H1 (cell line): Measurements from ENCODE around the gene SHTN1. TPM values are rescaled to one million over a fixed set of nuclear protein-coding genes. Genes with fewer than 3 reads are reported as not detected.

Experiments
- CTCF ChIA-PET: fragments of 300-600 bp; sonication (Branson Sonifier 250); formaldehyde crosslinking; loops from one replicate; lab custom pipeline; 2021; ENCODE audit not compliant: partially characterized antibody; lab: Charles Lee
- POLR2A ChIA-PET: fragments of 300-600 bp; sonication (Branson Sonifier 250); formaldehyde crosslinking; loops from one replicate; lab custom pipeline; 2021; ENCODE audit warnings: inconsistent platforms; ENCODE audit not compliant: partially characterized antibody; lab: Charles Lee
- DNase-seq, 2 experiments: peaks; one replicate each; pipeline versions ENCODE4 v3.0.0 to v3.0.0-alpha.2; 2010 to 2022; ENCODE audit warnings: low spot score in 2 of 2, low read depth in 1 of 2, mixed read lengths in 1 of 2
- FAIRE-seq: peaks from 2 replicates; lab custom pipeline; 2011; peaks lifted over from hg19 to GRCh38; lab: Jason Lieb, UNC
- H2AFZ ChIP-seq: 2 replicates; pipeline ENCODE4 v1.8.1; 2012; ENCODE audit warnings: low read length, inconsistent platforms
- H2AK5ac ChIP-seq: 2 replicates; pipeline ENCODE4 v1.6.1; 2013; ENCODE audit warnings: low read depth, low read length
- H2BK120ac ChIP-seq: replicated peaks from 2 replicates; pipeline ENCODE3; 2013; ENCODE audit warnings: low read depth, low read length, inconsistent platforms
- H2BK12ac ChIP-seq: 2 replicates; pipeline ENCODE4 v1.6.1; 2013; ENCODE audit warnings: low read depth, low read length
- H2BK15ac ChIP-seq: 2 replicates; pipeline ENCODE4 v1.6.1; 2013; ENCODE audit warnings: low read length
- H2BK20ac ChIP-seq: 2 replicates; pipeline ENCODE4 v1.6.1; 2013; ENCODE audit warnings: low read length
- H2BK5ac ChIP-seq: 2 replicates; pipeline ENCODE4 v1.6.1; 2013; ENCODE audit warnings: low read depth, low read length
- H3K14ac ChIP-seq: 2 replicates; pipeline ENCODE4 v1.6.1; 2013; ENCODE audit warnings: inconsistent platforms; ENCODE audit not compliant: insufficient read length
- H3K18ac ChIP-seq: 2 replicates; pipeline ENCODE4 v1.6.1; 2013; ENCODE audit warnings: low read length; ENCODE audit errors: extremely low read depth
- H3K23ac ChIP-seq: 2 replicates; pipeline ENCODE4 v1.6.1; 2013; ENCODE audit warnings: inconsistent platforms; ENCODE audit not compliant: insufficient read length
- H3K23me2 ChIP-seq: 2 replicates; pipeline ENCODE4 v1.6.1; 2013; ENCODE audit warnings: low read depth, low read length
- H3K27ac ChIP-seq: 2 replicates; pipeline ENCODE4 v1.6.1; 2011; ENCODE audit warnings: low read depth, low read length, inconsistent platforms
- H3K27me3 ChIP-seq, 4 experiments: replicated peaks in 1 of 4; 1 replicate in 1 of 4; 2 replicates in 3 of 4; pipeline versions ENCODE4 v1.6.1 to v1.8.1; 2011 to 2013; ENCODE audit warnings: low read length in 3 of 4, mild to moderate bottlenecking in 3 of 4, inconsistent platforms in 2 of 4, mixed read lengths in 2 of 4, moderate library complexity in 1 of 4; ENCODE audit not compliant: control insufficient read depth in 3 of 4, insufficient read depth in 3 of 4; ENCODE audit errors: extremely low read depth in 1 of 4
- H3K36me3 ChIP-seq, 4 experiments: 2 replicates each; pipeline versions ENCODE4 v1.6.1 to v1.8.1; 2011 to 2013; ENCODE audit warnings: mild to moderate bottlenecking in 4 of 4, low read length in 3 of 4, moderate library complexity in 2 of 4, control low read depth in 1 of 4, inconsistent platforms in 1 of 4; ENCODE audit not compliant: insufficient read depth in 4 of 4, control insufficient read depth in 2 of 4
- H3K4ac ChIP-seq: replicated peaks from 2 replicates; pipeline ENCODE3; 2013; ENCODE audit warnings: low read length, low read depth, mixed read lengths, inconsistent platforms; ENCODE audit not compliant: insufficient read length
- H3K4me1 ChIP-seq, 4 experiments: replicated peaks in 1 of 4; 1 replicate in 1 of 4; 2 replicates in 3 of 4; pipeline versions ENCODE4 v1.6.1 to v1.8.1; 2011 to 2013; ENCODE audit warnings: low read length in 3 of 4, inconsistent platforms in 2 of 4, mixed read lengths in 1 of 4; ENCODE audit not compliant: insufficient read depth in 4 of 4, control insufficient read depth in 3 of 4
- H3K4me2 ChIP-seq, 2 experiments: 2 replicates each; pipeline versions ENCODE4 v1.6.1 to v1.8.1; 2011 to 2013; ENCODE audit warnings: low read depth in 2 of 2, low read length in 2 of 2, control low read depth in 1 of 2, inconsistent platforms in 1 of 2, mild to moderate bottlenecking in 1 of 2; ENCODE audit not compliant: insufficient read depth in 1 of 2
- H3K4me3 ChIP-seq, 4 experiments: fragments of 200-600, 300-600 bp in 1 of 4; sonication (generic), shearing (Covaris generic), sonication (Bioruptor Twin) in 1 of 4; 2 replicates each; pipeline versions ENCODE4 v1.5.1 to v1.8.1; 2011 to 2016; ENCODE audit warnings: low read length in 4 of 4, low read depth in 3 of 4, control low read depth in 2 of 4, inconsistent platforms in 2 of 4, mild to moderate bottlenecking in 2 of 4, mixed read lengths in 1 of 4, moderate library complexity in 1 of 4; ENCODE audit not compliant: insufficient read depth in 2 of 4; ENCODE audit errors: extremely low read depth in 1 of 4
- H3K56ac ChIP-seq: replicated peaks from 2 replicates; pipeline ENCODE3; 2013; ENCODE audit warnings: low read depth, mild to moderate bottlenecking, mixed read lengths, low read length, inconsistent platforms; ENCODE audit not compliant: insufficient read length
- H3K79me1 ChIP-seq: 2 replicates; pipeline ENCODE4 v1.6.1; 2013; ENCODE audit warnings: low read depth, low read length, control low read depth
- H3K79me2 ChIP-seq, 2 experiments: 2 replicates each; pipeline versions ENCODE4 v1.6.1 to v1.8.1; 2012 to 2013; ENCODE audit warnings: low read length in 2 of 2, mild to moderate bottlenecking in 2 of 2, inconsistent platforms in 1 of 2; ENCODE audit not compliant: insufficient read depth in 2 of 2, control insufficient read depth in 1 of 2
- H3K9ac ChIP-seq, 4 experiments: replicated peaks in 1 of 4; 1 replicate in 1 of 4; 2 replicates in 3 of 4; pipeline versions ENCODE4 v1.6.1 to v1.8.1; 2011 to 2013; ENCODE audit warnings: low read depth in 3 of 4, low read length in 3 of 4, control low read depth in 2 of 4, mild to moderate bottlenecking in 2 of 4, moderate library complexity in 2 of 4, inconsistent platforms in 1 of 4; ENCODE audit errors: extremely low read depth in 1 of 4
- H3K9me3 ChIP-seq, 2 experiments: 2 replicates each; pipeline versions ENCODE4 v1.6.1 to v1.8.1; 2012 to 2013; ENCODE audit warnings: mild to moderate bottlenecking in 2 of 2, moderate library complexity in 2 of 2, control low read depth in 1 of 2, inconsistent platforms in 1 of 2, low read depth in 1 of 2, low read length in 1 of 2, mixed read lengths in 1 of 2; ENCODE audit not compliant: insufficient read depth in 2 of 2
- H4K20me1 ChIP-seq, 2 experiments: replicated peaks in 1 of 2; 2 replicates each; pipeline versions ENCODE3 to v1.8.1; 2011 to 2013; ENCODE audit warnings: inconsistent platforms in 2 of 2, low read length in 2 of 2, mild to moderate bottlenecking in 1 of 2; ENCODE audit not compliant: insufficient read depth in 2 of 2, control insufficient read depth in 1 of 2
- H4K5ac ChIP-seq: 2 replicates; pipeline ENCODE4 v1.6.1; 2013; ENCODE audit warnings: low read length, low read depth, mixed read lengths, inconsistent platforms; ENCODE audit not compliant: insufficient read length
- H4K8ac ChIP-seq: 2 replicates; pipeline ENCODE4 v1.8.0; 2013; ENCODE audit warnings: mild to moderate bottlenecking, moderate library complexity, low read length, inconsistent platforms; ENCODE audit not compliant: insufficient read depth; ENCODE audit errors: extremely low read depth
- H4K91ac ChIP-seq: replicated peaks from 2 replicates; pipeline ENCODE3; 2013; ENCODE audit warnings: low read length, mixed read lengths, inconsistent platforms; ENCODE audit not compliant: insufficient read length
- BRCA1 ChIP-seq: IDR thresholded peaks from 2 replicates; pipeline ENCODE4 v1.6.1; 2012; ENCODE audit warnings: low read depth, low read length, improper control_type of control experiment
- JUN ChIP-seq: IDR thresholded peaks from 2 replicates; pipeline ENCODE4 v1.6.1; 2011; ENCODE audit warnings: low read depth, mild to moderate bottlenecking, improper control_type of control experiment, low read length
- NRF1 ChIP-seq: IDR thresholded peaks from 2 replicates; pipeline ENCODE4 v1.6.1; 2011; ENCODE audit warnings: mild to moderate bottlenecking, low read depth, low read length, improper control_type of control experiment
- POLR2AphosphoS5 ChIP-seq: IDR thresholded peaks from 2 replicates; pipeline ENCODE4 v1.6.1; 2011; ENCODE audit warnings: low read depth, low read length
- RBBP5 ChIP-seq: IDR thresholded peaks from 2 replicates; pipeline ENCODE4 v1.7.1; 2012; ENCODE audit warnings: low read depth, mild to moderate bottlenecking, inconsistent platforms, low read length, moderate library complexity, borderline replicate concordance
- SP4 ChIP-seq: IDR thresholded peaks from 2 replicates; pipeline ENCODE4 v1.6.1; 2012; ENCODE audit warnings: low read length, inconsistent platforms
- SUZ12 ChIP-seq: fragments of 200-600 bp; sonication (generic); IDR thresholded peaks from 2 replicates; pipeline ENCODE4 v1.6.1; 2012; ENCODE audit warnings: mild to moderate bottlenecking, inconsistent platforms, low read length, moderate library complexity, mixed read lengths
- WGBS, 2 experiments: shearing (Covaris generic) in 1 of 2; methylation state at CpG; one replicate each; pipeline versions ENCODE4 v1.1.6 to v1.1.7; 2013 to 2015; ENCODE audit warnings: low lambda C conversion rate in 2 of 2, mixed read lengths in 2 of 2, inconsistent platforms in 1 of 2, low coverage in 1 of 2, missing lambda C conversion rate in 1 of 2; ENCODE audit not compliant: insufficient replicate concordance in 2 of 2, insufficient coverage in 1 of 2, insufficient read length in 1 of 2; ENCODE audit errors: extremely low coverage in 1 of 2, missing lambda C conversion rate in 1 of 2; 5-methylcytosine and 5-hydroxymethylcytosine counted together
- polyA plus RNA-seq, 7 experiments: library from polyadenylated mRNA; depleted of rRNA in 3 of 7; stranded (reverse) in 5 of 7; unstranded in 2 of 7; fragments of >200 nt in 5 of 7; fragments of 200-250 nt in 2 of 7; gene quantifications; 1 replicate in 5 of 7; 2 replicates in 1 of 7; 4 replicates in 1 of 7; pipeline versions ENCODE4 v1.2.1 to v1.2.3, GENCODE V29; 2011 to 2013; ENCODE audit warnings: missing spikeins in 2 of 7, mixed read lengths in 2 of 7
- total RNA-seq: library from RNA; stranded (reverse); fragmentation: NEBNext Ultra II Directional; extraction: Animal tissue kit (Norgen Biotek cat#: 25700); gene quantifications from 2 replicates; pipeline ENCODE4 v1.2.1, GENCODE V29; 2021

The SHTN1 gene
- total and polyA plus RNA-seq, 2 of the 8 experiments (the other 6 are each of a cell fraction or from before 2014, with no cell fraction given) = 3.3 to 12.7 TPM

- no peak overlapping the region for H3K18ac ChIP-seq
- TF ChIP-seq SP4 (no peak), SUZ12 (no peak), POLR2AphosphoS5 (no peak), BRCA1 (no peak), RBBP5 (no peak), NRF1 (no peak), JUN (no peak)
- TF ChIP-seq, all 59 proteins: peak for 0
- Histone ChIP-seq H3K4me1 (peaks cover 0 to 11% (median 4%) of the 10 kb centered on the region in 4 experiments; a peak in 6 of 7 replicates), H3K4ac (no peak overlapping the region), H3K27ac (no peak overlapping the region), H2BK5ac (no peak overlapping the region), H3K23ac (no peak overlapping the region), H3K56ac (no peak overlapping the region), H3K36me3 (no peaks in the 10 kb centered on the region; a peak in 1 of 8 replicates), H2AK5ac (no peak overlapping the region), H3K79me2 (peaks cover 0 to 3% of the 10 kb centered on the region in 2 experiments; a peak in 1 of 4 replicates), H4K91ac (no peak overlapping the region), H2BK15ac (no peak overlapping the region), H4K8ac (no peak overlapping the region), H3K79me1 (no peaks in the 10 kb centered on the region), H3K9me3 (no peaks in the 10 kb centered on the region; a peak in 1 of 4 replicates), H3K9ac (no peak overlapping the region), H3K4me3 (no peak overlapping the region), H2AFZ (no peak overlapping the region), H3K14ac (no peak overlapping the region), H2BK20ac (no peak overlapping the region), H2BK120ac (no peak overlapping the region), H4K5ac (no peak overlapping the region), H4K20me1 (no peaks in the 10 kb centered on the region), H3K27me3 (peaks cover 0 to 10% (median 4%) of the 10 kb centered on the region in 4 experiments; a peak in 2 of 7 replicates), H2BK12ac (no peak overlapping the region), H3K23me2 (peaks cover 10% of the 10 kb centered on the region; the same call in 1 of the 2 replicates), H3K4me2 (no peak overlapping the region)
- FAIRE-seq (no peak), DNase-seq (no peak)
- ChIA-PET CTCF (interaction anchor here (0.9 to 1.8 kb wide), 2 partner anchors 10 to 129 kb away, joined by 3 to 5 read pairs; no protein-coding TSS in a partner anchor), POLR2A (no interaction called here)
- WGBS, 2 experiments = 83% methylated on average over 2 of the region's 2 CpGs; no CpG with 5 or more reads in 1 of the 2 experiments
Observed at GRCh38 chr10:117001144-117001543, 3.8 kb downstream of the SHTN1 start.
